Stomach (tissue), 9 donors: ENCODE measurements around the gene PRKCH. TPM values are rescaled to one million over a fixed set of nuclear protein-coding genes. Genes with fewer than 3 reads are reported as not detected.
A peak's percentile ranks its signal among the peaks of the same experiment; 100 is the strongest.

Experiments
- DNase-seq, 2 donors: peaks; one replicate each; pipeline versions ENCODE4 v3.0.0 to v3.0.0-alpha.2; 2013 to 2019
- H3K27ac ChIP-seq, 5 donors: fragments of 200-600 bp in 4 of 5; sonication (generic) in 4 of 5; one replicate each; pipeline ENCODE4 v1.5.1; 2013 to 2019; ENCODE audit warnings: mild to moderate bottlenecking in 1 of 5, moderate library complexity in 1 of 5
- H3K27me3 ChIP-seq, 3 donors: fragments of 200-600 bp; sonication (generic); one replicate each; pipeline ENCODE4 v1.5.1; 2017 to 2019; ENCODE audit warnings: mixed run types in 1 of 3
- H3K36me3 ChIP-seq, 4 donors: fragments of 200-600 bp; sonication (generic); 1 replicate in 3 of 4; 2 replicates in 1 of 4; pipeline ENCODE4 v1.5.1; 2016 to 2019
- H3K4me1 ChIP-seq, 4 donors: fragments of 200-600 bp; sonication (generic); one replicate each; pipeline ENCODE4 v1.5.1; 2016 to 2019
- H3K4me3 ChIP-seq, 4 donors: fragments of 200-600 bp; sonication (generic) in 3 of 4; one replicate each; pipeline ENCODE4 v1.5.1; 2016 to 2019; ENCODE audit warnings: mild to moderate bottlenecking in 1 of 4
- H3K9me3 ChIP-seq, 4 donors: fragments of 200-600 bp; sonication (generic); one replicate each; pipeline ENCODE4 v1.5.1; 2016 to 2019
- EP300 ChIP-seq: sonication (generic); formaldehyde crosslinking; IDR thresholded peaks from one replicate; pipeline ENCODE4 v1.6.1; 2017; ENCODE audit warnings: antibody characterized with exemption
- POLR2A ChIP-seq, 4 donors: fragments of 450-650 bp; IDR thresholded peaks; one replicate each; pipeline ENCODE4 v1.6.1; 2016; ENCODE audit warnings: antibody characterized with exemption in 4 of 4, control low read depth in 2 of 4, mild to moderate bottlenecking in 1 of 4, moderate library complexity in 1 of 4
- POLR2AphosphoS5 ChIP-seq, 3 donors: sonication (generic); formaldehyde crosslinking; IDR thresholded peaks; one replicate each; pipeline ENCODE4 v1.6.1; 2016; ENCODE audit warnings: antibody characterized with exemption in 3 of 3
- WGBS, 5 donors: extraction: QIAGEN DNeasy Blood & Tissue Kit in 3 of 5; methylation state at CpG; one replicate each; pipeline versions ENCODE4 v1.1.5 to v1.1.7; 2013 to 2018; 5-methylcytosine and 5-hydroxymethylcytosine counted together
- intact Hi-C: fragments of 100-400 bp; cut with DNase I; formaldehyde crosslinking; loops from one replicate; pipeline ENCODE4 v1.15.1; 2023; ENCODE audit warnings: low total_unique reads
- polyA plus RNA-seq, 3 donors: library from polyadenylated mRNA; stranded (reverse); fragments of 200-250 nt; gene quantifications; one replicate each; pipeline ENCODE4 v1.2.3, GENCODE V29; 2013
- total RNA-seq, 5 donors: library from RNA; depleted of rRNA; stranded (reverse); fragments of >200 nt; gene quantifications; one replicate each; pipeline versions ENCODE4 v1.1.0 to v1.2.3, GENCODE V29; 2014 to 2016
- TF ChIP-seq, protein P1 (sequence below), 7 experiments: fragments of 450-650 bp in 4 of 7; fragments of 200-600 bp in 3 of 7; sonication (generic) in 3 of 7; IDR thresholded peaks; one replicate each; pipeline ENCODE4 v1.5.1; 2016 to 2019; ENCODE audit warnings: antibody characterized with exemption in 7 of 7, control low read depth in 2 of 7, mild to moderate bottlenecking in 1 of 7
- donor health status: healthy with polysubstance abuse.
- donor health status: Bipolar disorder and iron deficiency.
- donor health status: healthy.

Gene PRKCH
- total and polyA plus RNA-seq, 8 donors: 5.5 to 84.0 (median 14.7) TPM

DNA sequence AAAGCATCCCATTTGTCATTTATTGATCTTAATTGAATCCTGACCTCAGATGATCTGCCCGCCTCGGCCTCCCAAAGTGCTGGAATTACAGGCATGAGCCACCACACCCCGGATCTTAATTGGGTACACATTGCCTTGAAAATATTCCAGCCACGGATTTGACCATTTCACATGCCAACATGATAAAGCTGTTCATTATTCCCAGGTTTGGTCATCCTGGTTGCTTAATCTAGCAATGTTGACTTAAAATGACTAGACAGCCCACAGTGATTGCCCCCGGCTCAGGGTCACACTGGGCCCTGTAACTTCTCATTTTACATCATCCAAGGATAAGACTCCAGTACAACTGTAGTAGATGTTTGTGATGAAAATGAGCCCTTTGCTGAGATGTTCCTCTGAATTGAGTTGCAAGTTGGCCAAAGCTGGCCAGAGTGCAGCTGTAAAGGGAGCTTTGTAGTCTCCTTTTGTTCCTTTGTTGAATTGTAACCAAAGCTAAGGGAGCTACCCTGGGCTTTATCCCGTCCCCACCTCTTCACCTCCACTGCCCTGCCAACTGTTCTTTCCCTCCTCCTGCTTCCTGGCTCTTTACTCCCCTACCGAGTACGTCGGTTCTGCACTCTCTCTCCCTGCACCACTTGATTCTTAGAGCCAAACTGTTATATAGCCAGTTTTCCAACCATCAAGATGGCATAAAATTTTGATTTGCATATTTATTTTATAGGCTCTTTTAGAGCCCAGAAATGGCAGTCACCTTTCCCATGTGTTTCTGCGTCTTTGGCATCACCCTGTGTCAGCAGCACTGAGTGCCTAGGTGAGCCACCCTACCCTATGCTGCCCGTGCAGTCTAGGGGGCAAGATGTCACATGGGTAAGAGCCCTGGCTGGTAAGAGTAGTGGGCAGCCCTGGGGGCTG is 232.6 kb downstream of the PRKCH start:
- H3K36me3 ChIP-seq: peaks cover 0 to 8% (median 3%) of the 10 kb centered on the region in 4 donors
- TF ChIP-seq EP300 (no peak), POLR2AphosphoS5 (IDR thresholded peaks at IDR 0.05) (peak in 2 of 3 donors; percentile 64 to 71)
- H3K27ac ChIP-seq: peak overlapping the region; percentile 82 to 94 (median 84)
- no peak for DNase-seq
- intact Hi-C loops: no loop called here
- 31 to 55% (median 41%) methylated on average over 11 of the region's 11 CpGs for WGBS, 5 donors
- H3K4me1 ChIP-seq: peaks cover 21 to 52% (median 29%) of the 10 kb centered on the region in 4 donors
- H3K27me3 ChIP-seq: no peaks in the 10 kb centered on the region
- H3K4me3 ChIP-seq: no peak overlapping the region
- H3K9me3 ChIP-seq: no peaks in the 10 kb centered on the region

- TF ChIP-seq, protein P1, sequence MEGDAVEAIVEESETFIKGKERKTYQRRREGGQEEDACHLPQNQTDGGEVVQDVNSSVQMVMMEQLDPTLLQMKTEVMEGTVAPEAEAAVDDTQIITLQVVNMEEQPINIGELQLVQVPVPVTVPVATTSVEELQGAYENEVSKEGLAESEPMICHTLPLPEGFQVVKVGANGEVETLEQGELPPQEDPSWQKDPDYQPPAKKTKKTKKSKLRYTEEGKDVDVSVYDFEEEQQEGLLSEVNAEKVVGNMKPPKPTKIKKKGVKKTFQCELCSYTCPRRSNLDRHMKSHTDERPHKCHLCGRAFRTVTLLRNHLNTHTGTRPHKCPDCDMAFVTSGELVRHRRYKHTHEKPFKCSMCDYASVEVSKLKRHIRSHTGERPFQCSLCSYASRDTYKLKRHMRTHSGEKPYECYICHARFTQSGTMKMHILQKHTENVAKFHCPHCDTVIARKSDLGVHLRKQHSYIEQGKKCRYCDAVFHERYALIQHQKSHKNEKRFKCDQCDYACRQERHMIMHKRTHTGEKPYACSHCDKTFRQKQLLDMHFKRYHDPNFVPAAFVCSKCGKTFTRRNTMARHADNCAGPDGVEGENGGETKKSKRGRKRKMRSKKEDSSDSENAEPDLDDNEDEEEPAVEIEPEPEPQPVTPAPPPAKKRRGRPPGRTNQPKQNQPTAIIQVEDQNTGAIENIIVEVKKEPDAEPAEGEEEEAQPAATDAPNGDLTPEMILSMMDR (IDR thresholded peaks at IDR 0.05): no peak
- no peak for TF ChIP-seq EP300
- no peak for TF ChIP-seq POLR2AphosphoS5 (IDR thresholded peaks at IDR 0.05)
- no peak for TF ChIP-seq POLR2A (IDR thresholded peaks at IDR 0.05)
- WGBS, 5 donors: 68 to 79% (median 74%) methylated on average over 6 of the region's 6 CpGs
Measured at GRCh38 chr14:61555056-61555838, 233.9 kb downstream of the PRKCH start.

GRCh38 chr14:61556455-61556854 is 235.1 kb downstream of the PRKCH start:
- H3K4me1 ChIP-seq: peaks cover 40 to 72% (median 46%) of the 10 kb centered on the region in 4 donors
- no peaks in the 10 kb centered on the region for H3K36me3 ChIP-seq
- 76 to 82% (median 79%) methylated on average over 4 of the region's 4 CpGs for WGBS, 5 donors
- H3K27me3 ChIP-seq: no peaks in the 10 kb centered on the region
- no peaks in the 10 kb centered on the region for H3K9me3 ChIP-seq
- intact Hi-C loops: no loop called here
- H3K27ac ChIP-seq: no peak overlapping the region
- H3K4me3 ChIP-seq: no peak overlapping the region
- TF ChIP-seq POLR2AphosphoS5 (IDR thresholded peaks at IDR 0.05) (no peak), POLR2A (IDR thresholded peaks at IDR 0.05) (no peak), EP300 (no peak)
- TF ChIP-seq, protein P1 (IDR thresholded peaks at IDR 0.05): no peak
- DNase-seq: no peak

More at GRCh38 chr14:61555056-61555838, 233.9 kb downstream of the PRKCH start:
- Histone ChIP-seq H3K27ac (peak overlapping the region in 3 of 5 donors; percentile 84 to 94 (median 94)), H3K27me3 (no peaks in the 10 kb centered on the region), H3K9me3 (no peaks in the 10 kb centered on the region), H3K4me1 (peaks cover 28 to 64% (median 37%) of the 10 kb centered on the region in 4 donors), H3K36me3 (no peaks in the 10 kb centered on the region), H3K4me3 (no peak overlapping the region)
- no peak for DNase-seq
- intact Hi-C loops: no loop called here

DNA sequence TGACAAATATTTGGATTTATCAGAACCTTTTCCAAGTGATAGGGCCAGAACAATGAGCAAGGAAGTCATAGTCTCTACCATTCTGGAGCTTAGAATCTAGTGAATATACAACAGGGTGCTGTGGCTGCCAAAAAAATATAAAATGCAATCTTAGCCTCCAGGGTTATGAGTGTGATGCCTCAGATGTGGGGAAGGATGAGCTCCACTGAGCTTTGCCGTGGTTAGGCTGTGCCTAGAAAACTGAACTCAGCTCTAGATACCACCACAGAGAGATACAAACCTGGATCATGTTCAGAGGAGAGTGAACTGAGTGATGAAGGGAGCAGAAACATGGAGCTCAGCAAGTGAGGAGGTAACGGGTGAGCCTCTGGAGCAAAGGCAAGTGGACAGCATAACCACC is 235.9 kb downstream of the PRKCH start:
- 84 to 93% (median 91%) methylated on average over 2 of the region's 2 CpGs for WGBS, 5 donors
- TF ChIP-seq POLR2A (IDR thresholded peaks at IDR 0.05) (no peak), EP300 (no peak), POLR2AphosphoS5 (IDR thresholded peaks at IDR 0.05) (no peak)
- TF ChIP-seq, protein P1 (IDR thresholded peaks at IDR 0.05): no peak
- H3K9me3 ChIP-seq: no peaks in the 10 kb centered on the region
- H3K36me3 ChIP-seq: no peaks in the 10 kb centered on the region
- intact Hi-C loops: no loop called here
- DNase-seq: no peak
- peak overlapping the region in 1 of 5 donors; percentile 12 for H3K27ac ChIP-seq
- H3K4me3 ChIP-seq: no peak overlapping the region
- H3K4me1 ChIP-seq: peaks cover 46 to 72% (median 51%) of the 10 kb centered on the region in 4 donors
- no peaks in the 10 kb centered on the region for H3K27me3 ChIP-seq
